AG04449 (cell line): ENCODE data around the gene CLIC6.
"Not testable (repeated sequence)": the region's sequence is repeated elsewhere in the genome, so short reads cannot be mapped to it uniquely, and the experiment has no call there.

Experiments
- CTCF ChIA-PET: fragments of 350-600 bp; formaldehyde crosslinking; extraction: SDS; loops from one replicate; lab custom pipeline; 2021; ENCODE audit warnings: antibody characterized with exemption; lab: Yijun Ruan, JAX
- POLR2A ChIA-PET: fragments of 400-600, 350-600 bp; formaldehyde crosslinking; extraction: SDS; loops from one replicate; lab custom pipeline; 2020; ENCODE audit warnings: antibody characterized with exemption, inconsistent platforms; lab: Yijun Ruan, JAX
- DNase-seq: peaks from one replicate; pipeline ENCODE4 v3.0.0-alpha.2; 2010; ENCODE audit warnings: low read depth, low spot score
- H3K4me3 ChIP-seq: 2 replicates; pipeline ENCODE4 v1.5.1; 2011; ENCODE audit warnings: low read depth, mild to moderate bottlenecking, control low read depth, low read length
- CTCF ChIP-seq: IDR thresholded peaks from one replicate; pipeline ENCODE4 v1.5.1; 2011; ENCODE audit warnings: mild to moderate bottlenecking, moderate library complexity, low read length, control low read depth, inconsistent platforms; ENCODE audit not compliant: insufficient read depth; ENCODE audit errors: missing control alignments

Gene CLIC6

GRCh38 chr21:34667761-34668160 lies 1.0 kb upstream of the CLIC6 start:
- POLR2A ChIA-PET, result no interaction called here
- no peak for DNase-seq
- no peak overlapping the region for H3K4me3 ChIP-seq
- TF ChIP-seq CTCF, result no peak
- CTCF ChIA-PET, result interaction anchor here (0.9 to 2.2 kb wide), 3 partner anchors 14 to 305 kb away, joined by 3 to 9 read pairs (median 5); no protein-coding TSS in a partner anchor

DNA sequence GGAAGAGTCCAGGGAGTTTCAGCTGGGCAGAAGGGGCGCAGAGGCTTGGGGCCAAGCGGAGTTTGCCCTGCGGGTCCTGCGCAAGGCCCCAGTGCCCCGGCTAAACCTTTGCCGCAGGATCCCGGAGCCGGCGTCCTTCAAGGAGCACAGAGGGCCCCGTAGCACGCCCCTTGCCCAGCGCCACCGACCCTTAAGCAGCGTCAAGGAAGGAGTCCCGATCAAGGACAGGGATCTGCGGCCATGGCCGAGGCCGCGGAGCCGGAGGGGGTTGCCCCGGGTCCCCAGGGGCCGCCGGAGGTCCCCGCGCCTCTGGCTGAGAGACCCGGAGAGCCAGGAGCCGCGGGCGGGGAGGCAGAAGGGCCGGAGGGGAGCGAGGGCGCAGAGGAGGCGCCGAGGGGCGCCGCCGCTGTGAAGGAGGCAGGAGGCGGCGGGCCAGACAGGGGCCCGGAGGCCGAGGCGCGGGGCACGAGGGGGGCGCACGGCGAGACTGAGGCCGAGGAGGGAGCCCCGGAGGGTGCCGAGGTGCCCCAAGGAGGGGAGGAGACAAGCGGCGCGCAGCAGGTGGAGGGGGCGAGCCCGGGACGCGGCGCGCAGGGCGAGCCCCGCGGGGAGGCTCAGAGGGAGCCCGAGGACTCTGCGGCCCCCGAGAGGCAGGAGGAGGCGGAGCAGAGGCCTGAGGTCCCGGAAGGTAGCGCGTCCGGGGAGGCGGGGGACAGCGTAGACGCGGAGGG lies 520 bp downstream of the CLIC6 start:
- no peak for DNase-seq
- H3K4me3 ChIP-seq, result no peak overlapping the region
- no peak for TF ChIP-seq CTCF
- ChIA-PET POLR2A (no interaction called here), CTCF (interaction anchor here (2.2 kb wide), 1 partner anchor 24 kb away, joined by 9 read pairs; no protein-coding TSS in a partner anchor)

DNA sequence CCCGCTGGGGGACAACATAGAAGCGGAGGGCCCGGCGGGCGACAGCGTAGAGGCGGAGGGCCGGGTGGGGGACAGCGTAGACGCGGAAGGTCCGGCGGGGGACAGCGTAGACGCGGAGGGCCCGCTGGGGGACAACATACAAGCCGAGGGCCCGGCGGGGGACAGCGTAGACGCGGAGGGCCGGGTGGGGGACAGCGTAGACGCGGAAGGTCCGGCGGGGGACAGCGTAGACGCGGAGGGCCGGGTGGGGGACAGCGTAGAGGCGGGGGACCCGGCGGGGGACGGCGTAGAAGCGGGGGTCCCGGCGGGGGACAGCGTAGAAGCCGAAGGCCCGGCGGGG lies 1.1 kb downstream of the CLIC6 start:
- CTCF ChIA-PET, DNase-seq, H3K4me3 ChIP-seq, POLR2A ChIA-PET: not testable (repeated sequence)

DNA sequence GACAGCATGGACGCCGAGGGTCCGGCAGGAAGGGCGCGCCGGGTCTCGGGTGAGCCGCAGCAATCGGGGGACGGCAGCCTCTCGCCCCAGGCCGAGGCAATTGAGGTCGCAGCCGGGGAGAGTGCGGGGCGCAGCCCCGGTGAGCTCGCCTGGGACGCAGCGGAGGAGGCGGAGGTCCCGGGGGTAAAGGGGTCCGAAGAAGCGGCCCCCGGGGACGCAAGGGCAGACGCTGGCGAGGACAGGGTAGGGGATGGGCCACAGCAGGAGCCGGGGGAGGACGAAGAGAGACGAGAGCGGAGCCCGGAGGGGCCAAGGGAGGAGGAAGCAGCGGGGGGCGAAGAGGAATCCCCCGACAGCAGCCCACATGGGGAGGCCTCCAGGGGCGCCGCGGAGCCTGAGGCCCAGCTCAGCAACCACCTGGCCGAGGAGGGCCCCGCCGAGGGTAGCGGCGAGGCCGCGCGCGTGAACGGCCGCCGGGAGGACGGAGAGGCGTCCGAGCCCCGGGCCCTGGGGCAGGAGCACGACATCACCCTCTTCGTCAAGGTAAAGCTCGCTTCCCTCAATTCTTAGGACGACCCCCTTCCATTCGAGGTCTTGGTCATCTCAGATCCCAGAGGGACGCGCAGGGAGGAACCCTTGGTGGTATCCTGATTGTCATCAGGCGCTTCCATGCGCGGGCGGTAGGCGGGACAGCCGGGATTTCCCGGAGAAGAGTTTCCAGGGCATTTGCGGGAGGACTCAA lies 1.6 kb downstream of the CLIC6 start:
- no peak for TF ChIP-seq CTCF
- DNase-seq, result no peak
- ChIA-PET CTCF (interaction anchor here (1.9 kb wide), 1 partner anchor 23 kb away, joined by 5 read pairs; no protein-coding TSS in a partner anchor), POLR2A (no interaction called here)
- H3K4me3 ChIP-seq, result peak overlapping the region; percentile 23

- POLR2A ChIA-PET, result no interaction called here
- H3K4me3 ChIP-seq, result no peak overlapping the region
- DNase-seq, result no peak
- no peak for TF ChIP-seq CTCF
- CTCF ChIA-PET, result interaction anchor here (0.7 to 1.9 kb wide), 3 partner anchors 12 to 24 kb away, joined by 4 to 5 read pairs (median 5); no protein-coding TSS in a partner anchor
Measured at GRCh38 chr21:34670962-34671348, 2.2 kb downstream of the CLIC6 start.

DNA sequence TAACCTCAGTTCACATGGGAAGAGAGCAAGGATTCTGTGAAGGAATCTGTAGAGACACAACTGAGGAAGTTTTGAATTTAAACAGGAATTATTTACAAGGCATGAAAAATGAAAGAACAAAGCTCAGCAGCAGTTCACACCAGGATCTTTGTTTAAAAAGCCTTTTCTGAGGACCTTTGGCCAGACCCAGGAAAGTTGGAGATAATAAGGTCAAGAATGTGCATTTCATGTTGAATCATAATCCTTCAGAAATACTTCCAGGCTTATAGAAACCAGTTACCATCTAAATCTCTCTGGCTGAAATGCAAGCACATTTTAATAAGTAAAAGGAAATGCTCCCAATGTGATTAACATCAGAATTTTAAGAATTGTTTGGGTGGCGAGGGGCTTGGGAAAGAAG lies 2.7 kb downstream of the CLIC6 start:
- no peak for TF ChIP-seq CTCF
- no peak overlapping the region for H3K4me3 ChIP-seq
- POLR2A ChIA-PET, result no interaction called here
- CTCF ChIA-PET, result interaction anchor here (0.7 to 1.9 kb wide), 3 partner anchors 13 to 24 kb away, joined by 4 to 5 read pairs (median 5); no protein-coding TSS in a partner anchor
- no peak for DNase-seq
